Stromal cell of bone marrow (primary cell): ENCODE data around the gene EEFSEC.

Source experiments
- DNase-seq: peaks from one replicate; pipeline ENCODE4 v3.0.0-alpha.2; 2012; ENCODE audit warnings: low read depth

EEFSEC gene

GRCh38 chr3:128287216-128287615 lies 133.9 kb downstream of the EEFSEC start:
- DNase-seq: no peak

- DNase-seq: no peak
These were observed 136.3 kb downstream of the EEFSEC start for GRCh38 chr3:128289534-128289933.

- no peak for DNase-seq
These were observed 137.2 kb downstream of the EEFSEC start for GRCh38 chr3:128290484-128290883.

- DNase-seq: no peak
These were observed 140.6 kb downstream of the EEFSEC start for GRCh38 chr3:128293930-128294329.

GRCh38 chr3:128294999-128295468 lies 141.8 kb downstream of the EEFSEC start:
- DNase-seq: no peak

- no peak for DNase-seq
These were observed 143.4 kb downstream of the EEFSEC start for GRCh38 chr3:128296469-128297251.

- no peak for DNase-seq
These were observed 144.3 kb downstream of the EEFSEC start for GRCh38 chr3:128297401-128298138.

GRCh38 chr3:128301186-128302023 lies 148.1 kb downstream of the EEFSEC start:
- no peak for DNase-seq

GRCh38 chr3:128306481-128306880 lies 153.2 kb downstream of the EEFSEC start:
- no peak for DNase-seq

GRCh38 chr3:128307029-128307633 lies 153.8 kb downstream of the EEFSEC start:
- DNase-seq: no peak

- no peak for DNase-seq
These were observed 154.6 kb downstream of the EEFSEC start for GRCh38 chr3:128307781-128308469.

GRCh38 chr3:128309026-128309425 lies 155.7 kb downstream of the EEFSEC start:
- DNase-seq: no peak

- no peak for DNase-seq
These were observed 157.2 kb downstream of the EEFSEC start for GRCh38 chr3:128310286-128311058.

- DNase-seq: no peak
These were observed 158.2 kb downstream of the EEFSEC start for GRCh38 chr3:128311441-128311844.

- DNase-seq: no peak
These were observed 159.0 kb downstream of the EEFSEC start for GRCh38 chr3:128312271-128312670.

- no peak for DNase-seq
These were observed 159.9 kb downstream of the EEFSEC start for GRCh38 chr3:128313071-128313725.

GRCh38 chr3:128313935-128314334 lies 160.7 kb downstream of the EEFSEC start:
- no peak for DNase-seq

- DNase-seq: no peak
These were observed 162.0 kb downstream of the EEFSEC start for GRCh38 chr3:128315313-128315712.

GRCh38 chr3:128316481-128316891 lies 163.2 kb downstream of the EEFSEC start:
- DNase-seq: no peak

GRCh38 chr3:128317101-128317697 lies 163.9 kb downstream of the EEFSEC start:
- DNase-seq: no peak
